ENCODE results near the gene ATRIP.

ATRIP gene

DNA sequence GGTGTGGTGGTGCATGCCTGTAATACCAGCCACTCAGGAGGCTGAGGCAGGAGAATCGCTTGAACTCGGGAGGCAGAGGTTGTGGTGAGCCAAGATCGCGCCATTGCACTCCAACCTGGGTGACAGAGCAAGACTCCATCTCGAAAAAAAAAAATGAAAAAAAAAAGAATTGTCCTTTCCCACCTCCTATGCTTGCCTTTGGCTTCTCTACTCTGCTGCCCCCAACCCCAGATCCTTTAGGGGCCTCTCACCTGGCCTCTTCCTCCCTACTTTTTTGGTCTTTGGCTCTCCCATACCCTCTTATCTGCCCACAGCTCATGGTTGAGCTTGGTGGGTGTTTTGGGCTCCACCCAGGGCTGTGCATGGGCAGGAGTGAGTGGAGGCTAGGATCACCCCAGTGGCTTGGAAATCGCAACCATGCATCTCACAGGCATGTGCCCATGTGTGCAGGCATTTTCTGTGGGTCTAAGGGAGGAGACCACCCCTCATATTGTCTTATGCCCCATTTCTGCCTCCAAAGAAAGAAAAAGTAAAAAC lies 59.5 kb downstream of the ATRIP start:
- DNase-seq, result no peak

GRCh38 chr3:48507256-48508061 lies 60.9 kb downstream of the ATRIP start:
- DNase-seq, result no peak

DNA sequence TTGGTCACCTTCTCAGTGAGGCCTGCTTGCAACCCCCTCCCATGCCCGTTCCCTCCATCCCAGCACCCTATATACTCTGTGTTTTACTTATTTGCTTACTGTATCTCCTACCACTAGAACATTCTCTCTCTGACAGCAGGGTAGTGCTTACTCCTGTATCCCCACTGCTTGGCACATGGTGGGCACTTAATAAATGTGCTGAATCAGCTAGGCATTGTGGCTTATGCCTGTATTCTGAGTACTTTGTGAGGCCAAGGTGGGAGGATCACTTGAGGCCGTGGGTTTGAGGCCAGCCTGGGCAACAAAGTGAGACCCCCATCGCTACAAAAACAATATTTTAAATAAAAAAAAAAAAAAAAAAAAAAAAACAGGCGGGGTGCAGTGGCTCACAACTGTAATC lies 65.0 kb downstream of the ATRIP start:
- DNase-seq, result no peak

GRCh38 chr3:48514431-48515227 lies 68.1 kb downstream of the ATRIP start:
- no peak for DNase-seq
